NCI-H2196 (cell line): ENCODE measurements around the gene RHOD.
A peak's percentile ranks its signal among the peaks of the same experiment; 100 is the strongest.

Experiments
- DNase-seq: peaks from one replicate; lab custom pipeline; 2025; ENCODE audit not compliant: unreplicated experiment; lab: John Stamatoyannopoulos, UW

RHOD gene

DNA sequence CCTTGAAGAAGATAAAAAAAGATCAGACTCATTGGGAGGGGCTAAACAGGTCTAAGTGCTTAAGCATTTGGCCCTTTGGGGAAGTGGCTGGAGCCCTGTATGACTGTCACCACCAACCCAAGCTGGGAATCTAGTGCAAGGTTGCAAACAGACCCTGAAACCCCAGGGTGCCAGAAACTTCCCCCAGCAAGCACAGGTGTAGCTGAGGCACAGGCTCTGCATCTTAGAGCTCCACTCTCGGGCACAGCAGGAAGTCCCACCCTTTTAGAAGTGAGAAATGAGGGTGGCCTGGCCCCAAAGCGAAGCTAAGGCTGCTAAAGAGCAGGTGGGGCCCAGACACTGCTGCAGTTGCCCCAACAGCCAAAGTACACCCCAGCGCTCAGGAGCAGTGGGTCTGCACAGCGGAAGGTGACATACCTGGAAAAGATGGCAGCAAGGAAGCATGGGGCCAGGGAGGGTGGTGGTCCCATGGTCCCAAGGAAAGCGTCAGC lies 56.6 kb downstream of the RHOD start:
- no peak for DNase-seq

DNA sequence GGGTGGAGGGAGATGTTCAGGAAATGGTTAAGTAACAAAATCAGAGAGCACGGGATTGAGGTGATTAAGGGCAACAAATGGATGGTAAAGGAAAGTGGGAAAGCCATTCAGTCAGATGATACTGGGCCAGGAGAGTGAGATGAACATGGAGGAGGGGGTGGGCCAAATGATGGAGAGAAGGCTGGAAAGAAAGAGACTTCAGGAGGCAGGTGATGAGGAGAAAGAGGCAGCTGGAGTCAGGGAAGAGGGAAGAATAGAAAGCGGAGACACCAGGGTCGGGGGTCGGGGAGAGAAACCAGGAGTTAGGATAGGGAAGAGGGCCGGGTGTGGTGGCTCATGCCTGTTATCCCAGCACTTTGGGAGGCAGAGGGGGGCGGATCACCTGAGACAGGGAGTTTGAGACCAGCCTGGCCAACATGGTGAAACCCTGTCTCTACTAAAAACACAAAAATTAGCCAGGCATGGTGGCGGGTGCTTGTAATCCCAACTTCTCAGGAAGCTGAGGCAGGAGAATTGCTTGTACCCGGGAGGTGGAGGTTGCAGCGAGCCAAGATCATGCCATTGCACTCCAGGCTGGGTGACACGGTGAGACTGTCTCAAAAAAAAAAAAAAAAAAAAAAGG lies 57.7 kb downstream of the RHOD start:
- no peak for DNase-seq

DNA sequence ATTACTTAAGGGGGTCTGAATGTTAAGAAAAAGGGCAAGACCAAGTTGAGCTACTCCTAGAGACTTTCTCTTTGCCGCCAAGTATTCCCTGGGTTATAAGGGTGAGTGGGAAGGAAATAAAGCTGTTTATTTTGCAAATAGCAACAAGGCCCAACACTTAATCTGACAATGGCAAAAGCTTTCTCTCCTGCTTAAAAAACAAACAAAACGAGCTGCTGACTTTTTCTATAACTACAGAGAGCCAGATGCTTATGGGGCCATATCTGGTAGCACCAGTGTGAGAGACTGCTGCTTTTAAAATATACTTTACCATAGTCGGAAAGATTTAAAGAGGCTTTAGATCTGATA lies 60.1 kb downstream of the RHOD start:
- no peak for DNase-seq

DNA sequence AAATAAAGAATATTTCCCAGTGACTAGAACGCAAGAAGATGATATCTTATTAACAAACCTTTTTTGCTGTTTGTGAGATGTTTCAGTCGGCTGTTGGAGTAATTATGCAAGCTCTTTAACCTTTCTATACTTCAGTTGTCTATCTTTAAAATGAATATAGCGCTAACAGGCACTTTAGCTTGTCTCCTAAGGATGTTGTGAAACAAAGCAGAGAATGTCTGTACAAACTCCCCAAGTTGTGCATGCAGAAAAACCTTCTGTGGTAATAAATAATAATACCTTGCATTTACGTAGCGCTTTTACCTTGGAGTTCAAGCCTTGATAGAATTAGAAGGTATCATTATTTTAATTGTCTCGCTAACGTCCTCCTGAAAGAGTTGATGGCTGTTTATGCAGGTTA lies 60.5 kb downstream of the RHOD start:
- no peak for DNase-seq

DNA sequence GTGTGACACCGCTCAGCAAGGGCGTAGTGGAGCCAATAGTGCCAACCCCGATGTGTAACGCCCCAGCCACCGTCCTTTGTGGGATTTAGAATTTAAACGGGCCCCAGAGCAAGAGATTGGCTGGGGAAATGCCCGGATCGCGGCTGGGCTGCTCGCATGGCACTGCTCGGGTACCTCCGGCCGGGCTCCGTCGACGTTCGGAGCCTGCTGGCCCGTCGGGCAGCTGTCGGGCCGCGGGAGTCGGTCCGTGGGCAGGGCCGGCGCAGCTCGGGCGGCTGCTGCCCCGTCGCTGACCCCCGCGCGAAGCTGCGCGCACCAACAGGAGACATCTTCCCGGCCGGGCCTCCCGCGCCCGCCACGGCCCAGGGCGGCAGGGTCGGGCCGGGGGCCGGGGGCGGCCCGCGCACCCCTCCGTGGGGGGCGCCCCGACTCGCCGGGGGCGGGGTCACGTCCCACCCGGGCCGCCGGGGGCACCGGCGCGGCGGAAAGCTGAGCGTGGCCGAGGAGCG lies 61.1 kb downstream of the RHOD start:
- DNase-seq = no peak

DNA sequence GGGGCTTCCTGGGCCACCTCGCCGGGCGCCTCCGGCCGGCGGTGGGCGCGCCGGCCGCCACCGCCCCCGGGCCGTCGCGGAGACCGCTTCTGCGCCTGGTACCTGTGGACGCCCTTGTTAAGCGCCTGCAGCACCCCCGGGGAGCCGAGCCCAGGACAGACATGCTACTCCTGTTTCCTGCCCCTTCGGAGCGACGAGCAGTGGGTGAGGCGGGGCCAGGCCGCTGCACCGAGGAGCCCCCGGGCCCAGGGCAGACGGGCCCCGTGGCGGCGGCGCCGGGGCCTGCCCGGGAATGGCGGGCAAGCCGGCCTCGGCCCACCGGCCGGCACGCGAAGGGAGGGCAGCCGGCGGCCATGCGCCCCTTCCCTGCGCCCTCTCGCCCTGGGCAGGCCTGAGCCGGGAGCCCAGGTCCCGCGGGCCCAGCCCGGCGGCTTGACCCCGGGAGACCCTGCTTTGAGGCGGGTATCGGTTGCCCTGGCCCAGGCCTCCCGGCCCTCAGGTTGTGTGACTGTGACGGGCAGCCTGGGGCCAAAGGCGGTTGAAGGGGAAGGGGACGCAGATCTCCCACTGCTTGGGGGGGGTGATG lies 61.6 kb downstream of the RHOD start:
- no peak for DNase-seq

DNA sequence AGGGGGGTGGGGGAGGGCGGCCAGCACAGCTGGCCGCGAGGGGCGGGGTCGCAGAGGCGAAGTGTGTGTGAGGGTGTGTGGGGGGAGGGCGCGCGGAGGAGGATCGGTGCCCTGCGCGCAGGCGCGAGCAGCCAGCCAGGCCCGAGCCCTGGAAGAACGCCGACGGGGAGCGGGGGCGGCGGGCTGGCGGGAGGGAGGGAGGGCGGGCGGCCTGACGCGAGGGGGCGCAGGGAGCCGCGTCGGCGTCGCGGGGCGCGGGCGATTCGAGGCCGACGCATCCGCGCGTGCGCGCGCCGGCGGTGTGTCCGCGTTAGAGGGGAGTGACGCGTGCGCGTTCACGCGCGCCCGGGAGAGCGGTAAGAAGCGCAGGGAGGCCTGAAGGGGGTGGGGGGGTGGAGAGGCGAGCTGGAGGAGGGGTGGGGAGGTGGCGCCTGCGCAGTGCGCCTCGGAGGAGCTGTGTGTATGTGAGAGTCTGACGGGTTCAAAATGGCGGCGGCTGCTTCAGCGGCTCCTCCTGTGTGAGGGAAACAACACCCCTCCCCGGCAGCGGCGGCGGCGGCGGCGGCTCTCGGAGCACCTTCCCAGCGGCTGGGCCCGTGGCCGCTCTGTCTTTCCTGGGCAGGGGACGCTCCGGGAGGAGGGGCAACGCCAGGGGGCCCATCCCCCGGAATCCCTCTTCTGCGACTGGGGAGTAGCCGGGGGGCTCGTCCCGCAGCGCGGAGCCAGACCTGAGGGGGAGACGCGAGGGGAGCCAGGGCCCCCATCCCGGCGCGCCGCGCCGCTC lies 62.3 kb downstream of the RHOD start, which contains the start of gene KDM2A:
Gene KDM2A (plus strand): TSS at position 463 of the 784 bp plus-strand sequence. CDS start 2,054 bp downstream, outside the sequence.
- DNase-seq = peak; percentile 99

DNA sequence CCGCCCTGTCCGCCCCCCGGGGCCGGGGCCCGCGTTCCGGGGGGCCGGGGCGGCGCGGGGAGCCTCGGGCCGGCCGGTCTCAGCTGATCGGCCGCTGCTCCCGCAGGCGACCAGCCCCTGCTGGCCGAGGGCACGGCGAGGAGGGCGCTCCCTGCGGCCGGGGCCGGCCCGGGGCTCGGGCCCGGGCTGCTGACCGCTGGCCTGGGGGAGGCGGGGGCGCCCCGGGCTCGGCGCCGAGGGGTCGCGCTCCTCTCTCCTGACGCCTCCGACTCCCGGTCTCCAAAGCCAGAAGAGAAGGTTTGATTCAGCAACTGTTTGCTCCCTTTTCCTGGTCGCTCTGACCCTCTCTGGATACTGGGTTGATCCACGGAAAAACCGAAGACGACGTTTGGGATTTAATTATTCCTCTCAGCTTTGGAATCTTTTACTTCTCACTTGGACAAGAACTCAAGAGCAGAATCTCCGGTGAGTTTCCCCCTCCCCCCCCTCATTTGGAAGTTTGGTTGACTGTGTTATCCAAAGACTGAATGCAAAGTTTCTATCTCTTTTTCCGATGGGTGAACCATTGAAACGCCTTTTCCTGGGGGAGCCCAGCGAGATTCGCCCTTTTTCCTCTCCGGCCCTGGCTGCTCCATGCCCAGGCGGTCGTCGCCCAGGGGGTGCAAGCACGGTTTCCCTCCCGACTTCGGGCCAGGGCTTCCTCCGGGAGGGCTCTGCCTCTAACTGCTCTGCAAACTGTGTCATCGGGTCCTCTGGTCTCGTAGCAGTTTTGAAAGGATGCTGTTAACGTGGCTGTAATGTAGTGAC lies 63.1 kb downstream of the RHOD start:
- DNase-seq = no peak

DNA sequence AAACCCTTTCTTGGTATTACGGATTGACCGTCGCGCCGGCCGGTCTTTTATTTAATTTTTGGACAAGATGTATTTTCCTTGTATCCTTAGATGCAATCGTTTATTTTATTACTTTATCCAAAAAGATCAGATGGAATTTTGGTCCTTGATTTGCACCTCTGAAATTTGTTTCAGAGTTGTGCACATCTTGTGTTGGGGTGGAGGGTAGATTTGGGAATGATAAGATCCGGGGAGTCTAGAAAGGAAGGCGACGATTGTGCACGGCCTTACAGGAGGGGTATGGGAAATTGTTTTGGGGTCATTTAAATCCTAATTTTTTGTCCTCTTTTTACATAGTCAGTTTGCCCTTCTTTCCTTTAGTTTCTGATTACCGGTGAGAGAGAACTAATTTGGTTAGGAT lies 63.8 kb downstream of the RHOD start:
- no peak for DNase-seq

DNA sequence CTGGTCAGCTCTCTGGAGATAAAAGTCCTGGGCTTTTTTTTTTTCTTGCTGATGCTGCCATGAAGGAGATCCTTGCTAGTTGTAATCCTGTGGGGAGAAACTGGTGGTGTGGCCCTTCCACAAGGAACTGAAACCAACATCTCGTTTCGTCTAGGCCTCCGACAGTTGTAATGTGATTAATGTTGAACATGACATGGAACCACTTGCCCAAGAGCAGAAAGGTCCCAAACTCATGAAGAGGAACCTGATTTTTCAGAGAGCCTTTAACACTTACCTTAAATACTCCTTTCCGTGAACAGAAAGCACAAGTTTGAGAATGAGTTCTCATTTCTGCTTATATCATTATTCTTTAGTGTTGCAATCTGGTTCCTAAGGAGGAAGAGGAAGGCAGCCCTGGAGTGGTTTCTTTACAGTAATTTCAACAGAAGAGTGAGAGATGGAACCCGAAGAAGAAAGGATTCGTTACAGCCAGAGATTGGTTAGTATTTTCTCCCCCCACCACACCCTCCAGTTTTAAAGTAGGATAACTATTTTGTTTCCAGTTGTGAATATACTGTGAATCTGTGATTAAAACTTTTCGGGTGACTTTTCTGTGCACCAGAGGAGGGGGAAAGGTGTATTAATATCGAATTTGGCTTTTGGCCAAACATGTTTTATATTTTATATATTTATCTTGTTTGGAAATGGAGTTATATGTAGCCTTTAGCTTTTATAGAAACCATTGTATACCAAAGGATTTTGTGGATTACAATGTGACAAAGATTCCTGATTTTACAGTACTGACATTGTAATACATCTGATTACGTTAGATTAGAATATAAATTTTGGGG lies 64.4 kb downstream of the RHOD start:
- DNase-seq = no peak
